Dendritic cell treated with granulocyte-macrophage colony-stimulating factor and Interleukin-4, amounts not matched to agents 40 ng/mL and 50 ng/mL, for 4 days (primary cell): ENCODE data around the gene LHFPL2.
"Not testable (repeated sequence)": the region's sequence is repeated elsewhere in the genome, so short reads cannot be mapped to it uniquely, and the experiment has no call there.

Experiments used
- H3K27ac Mint-ChIP-seq: one replicate; pipeline ENCODE4 v1.8.0; 2022; ENCODE audit warnings: mild to moderate bottlenecking, mixed read lengths
- H3K27me3 Mint-ChIP-seq: one replicate; pipeline ENCODE4 v1.8.0; 2022; ENCODE audit warnings: mild to moderate bottlenecking, mixed read lengths
- H3K36me3 Mint-ChIP-seq: one replicate; pipeline ENCODE4 v1.8.0; 2022; ENCODE audit warnings: low read depth, mixed read lengths
- H3K4me1 Mint-ChIP-seq: one replicate; pipeline ENCODE4 v1.8.0; 2022; ENCODE audit warnings: low read depth, mixed read lengths
- H3K4me3 Mint-ChIP-seq: one replicate; pipeline ENCODE4 v1.8.0; 2022; ENCODE audit warnings: mild to moderate bottlenecking, moderate library complexity, mixed read lengths
- H3K9me3 Mint-ChIP-seq: one replicate; pipeline ENCODE4 v1.8.0; 2022; ENCODE audit warnings: mixed read lengths
- intact Hi-C: fragments of 100-400 bp; cut with micrococcal nuclease; formaldehyde crosslinking; loops from one replicate; pipeline ENCODE4 v1.15.0; 2022

LHFPL2 gene

DNA sequence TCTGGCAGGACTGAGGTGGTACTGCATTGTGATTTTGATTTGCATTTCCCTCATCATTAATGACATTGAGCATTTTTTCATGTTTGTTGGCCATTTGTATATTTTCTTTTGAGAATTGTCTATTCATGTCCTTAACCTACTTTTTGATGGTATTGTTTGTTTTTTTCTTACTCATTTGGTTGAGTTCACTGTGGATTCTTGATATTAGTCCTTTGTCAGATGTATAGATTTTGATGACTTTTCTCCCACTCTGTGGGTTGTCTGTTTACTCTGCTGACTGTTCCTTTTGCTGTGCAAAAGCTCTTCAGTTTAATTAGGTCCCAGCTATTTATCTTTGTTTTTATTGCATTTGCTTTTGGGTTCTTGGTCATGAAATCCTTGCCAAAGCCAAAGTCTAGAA is 25.3 kb upstream of the LHFPL2 start:
- H3K27me3 Mint-ChIP-seq, intact Hi-C loops, H3K4me3 Mint-ChIP-seq: not testable (repeated sequence)

GRCh38 chr5:78672154-78672553 is 23.6 kb upstream of the LHFPL2 start:
- Mint-ChIP-seq H3K27ac (no peak overlapping the region), H3K36me3 (no peaks in the 10 kb centered on the region), H3K9me3 (peaks cover 10% of the 10 kb centered on the region), H3K4me1 (no peaks in the 10 kb centered on the region), H3K27me3 (peaks cover 6% of the 10 kb centered on the region), H3K4me3 (no peak overlapping the region)
- intact Hi-C loops: no loop called here

More for the DNA sequence above, 25.3 kb upstream of the LHFPL2 start:
- H3K27ac Mint-ChIP-seq, H3K4me1 Mint-ChIP-seq, H3K9me3 Mint-ChIP-seq, H3K36me3 Mint-ChIP-seq: not testable (repeated sequence)

- H3K36me3 Mint-ChIP-seq: no peaks in the 10 kb centered on the region
- H3K27ac Mint-ChIP-seq: no peak overlapping the region
- H3K9me3 Mint-ChIP-seq: peaks cover 10% of the 10 kb centered on the region
- H3K27me3 Mint-ChIP-seq: peaks cover 6% of the 10 kb centered on the region
- H3K4me3 Mint-ChIP-seq: no peak overlapping the region
- intact Hi-C loops: no loop called here
- H3K4me1 Mint-ChIP-seq: no peaks in the 10 kb centered on the region
These were observed 23.0 kb upstream of the LHFPL2 start for GRCh38 chr5:78671609-78672008.

DNA sequence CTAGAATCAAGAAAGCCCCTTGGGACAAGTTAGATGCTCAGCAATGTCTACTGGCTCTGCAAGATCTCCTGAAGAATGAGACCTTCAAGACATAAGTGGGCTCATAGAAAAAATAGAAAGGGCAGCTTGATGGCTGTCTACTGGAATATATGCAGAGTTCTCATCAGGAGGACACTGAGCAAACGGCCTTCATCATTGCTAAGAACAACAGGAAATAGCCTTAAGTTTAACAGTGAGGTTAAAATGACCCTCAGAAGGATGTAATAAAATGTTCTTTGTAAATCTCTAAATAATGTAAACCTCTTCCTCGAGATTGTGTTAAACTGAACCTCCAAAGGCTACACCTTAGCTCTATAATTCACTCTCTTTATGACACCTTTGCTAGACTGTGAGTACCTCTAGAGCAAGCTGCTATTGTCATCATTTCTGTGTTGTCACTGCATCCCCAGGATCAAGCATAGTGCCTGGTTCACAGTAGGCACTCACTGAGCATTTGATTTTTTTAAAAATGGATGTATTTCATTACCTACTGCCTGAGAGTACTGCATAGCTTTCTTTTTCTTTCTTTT is 22.2 kb upstream of the LHFPL2 start:
- H3K36me3 Mint-ChIP-seq: no peaks in the 10 kb centered on the region
- no peak overlapping the region for H3K4me3 Mint-ChIP-seq
- no peak overlapping the region for H3K27ac Mint-ChIP-seq
- intact Hi-C loops: no loop called here
- H3K4me1 Mint-ChIP-seq: no peaks in the 10 kb centered on the region
- H3K27me3 Mint-ChIP-seq: peaks cover 7% of the 10 kb centered on the region
- peaks cover 10% of the 10 kb centered on the region for H3K9me3 Mint-ChIP-seq

GRCh38 chr5:78669331-78669730 is 20.8 kb upstream of the LHFPL2 start:
- Mint-ChIP-seq H3K27me3 (peaks cover 9% of the 10 kb centered on the region), H3K4me1 (no peaks in the 10 kb centered on the region), H3K36me3 (no peaks in the 10 kb centered on the region), H3K27ac (no peak overlapping the region), H3K4me3 (no peak overlapping the region), H3K9me3 (peaks cover 10% of the 10 kb centered on the region)
- intact Hi-C loops: no loop called here

GRCh38 chr5:78667461-78668103 is 19.0 kb upstream of the LHFPL2 start:
- intact Hi-C loops: no loop called here
- H3K27me3 Mint-ChIP-seq: peaks cover 9% of the 10 kb centered on the region
- H3K36me3 Mint-ChIP-seq: no peaks in the 10 kb centered on the region
- H3K9me3 Mint-ChIP-seq: peaks cover 10% of the 10 kb centered on the region
- no peaks in the 10 kb centered on the region for H3K4me1 Mint-ChIP-seq
- H3K4me3 Mint-ChIP-seq: no peak overlapping the region
- H3K27ac Mint-ChIP-seq: no peak overlapping the region

DNA sequence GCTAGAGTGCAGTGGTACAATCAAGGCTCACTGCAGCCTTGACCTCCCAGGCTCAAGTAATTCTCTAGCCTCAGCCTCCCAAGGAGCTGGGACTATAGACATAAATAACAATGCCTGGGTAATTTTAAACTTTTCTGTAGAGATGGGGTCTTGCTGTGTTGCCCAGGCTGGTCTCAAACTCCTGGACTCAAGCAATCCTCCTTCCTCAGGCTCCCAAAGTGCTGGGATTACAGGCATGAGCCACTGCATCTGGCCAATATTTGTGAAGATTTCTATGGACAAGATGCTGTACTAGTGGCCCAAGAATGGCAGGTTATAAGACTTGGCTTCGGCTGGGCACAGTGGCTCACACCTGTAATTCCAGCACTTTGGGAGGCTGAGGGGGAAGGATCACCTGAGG is 18.4 kb upstream of the LHFPL2 start:
- H3K27ac Mint-ChIP-seq, H3K9me3 Mint-ChIP-seq, H3K36me3 Mint-ChIP-seq, intact Hi-C loops, H3K4me1 Mint-ChIP-seq, H3K4me3 Mint-ChIP-seq: not testable (repeated sequence)
- H3K27me3 Mint-ChIP-seq: peaks cover 12% of the 10 kb centered on the region

GRCh38 chr5:78666041-78666444 is 17.5 kb upstream of the LHFPL2 start:
- Mint-ChIP-seq H3K27me3 (peaks cover 12% of the 10 kb centered on the region), H3K27ac (no peak overlapping the region), H3K4me1 (no peaks in the 10 kb centered on the region), H3K4me3 (no peak overlapping the region), H3K36me3 (no peaks in the 10 kb centered on the region), H3K9me3 (peaks cover 10% of the 10 kb centered on the region)
- intact Hi-C loops: no loop called here

- no peaks in the 10 kb centered on the region for H3K4me1 Mint-ChIP-seq
- H3K27me3 Mint-ChIP-seq: peaks cover 12% of the 10 kb centered on the region
- peaks cover 10% of the 10 kb centered on the region for H3K9me3 Mint-ChIP-seq
- no peak overlapping the region for H3K27ac Mint-ChIP-seq
- H3K4me3 Mint-ChIP-seq: no peak overlapping the region
- H3K36me3 Mint-ChIP-seq: no peaks in the 10 kb centered on the region
- intact Hi-C loops: no loop called here
These were observed 17.0 kb upstream of the LHFPL2 start for GRCh38 chr5:78665534-78665933.

DNA sequence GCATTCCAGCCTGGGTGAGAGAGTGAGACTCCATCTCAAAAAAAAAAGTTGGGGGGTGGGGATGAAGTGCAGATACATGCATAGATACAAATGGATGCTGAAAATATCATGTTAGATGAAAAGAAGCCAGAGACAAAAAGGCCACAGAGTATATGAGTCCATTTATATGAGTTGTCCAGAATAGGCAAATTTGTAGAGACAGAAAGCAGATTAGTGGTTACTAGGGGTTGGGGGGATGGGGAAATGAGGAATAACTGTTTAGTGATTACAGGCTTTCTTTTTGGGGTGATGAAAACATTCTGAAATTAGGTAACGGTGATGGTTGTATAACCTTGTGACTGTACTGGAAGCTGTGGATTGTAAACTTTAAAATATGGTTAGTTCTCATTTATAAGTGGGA is 13.8 kb upstream of the LHFPL2 start:
- Mint-ChIP-seq H3K4me3 (no peak overlapping the region), H3K9me3 (no peaks in the 10 kb centered on the region), H3K36me3 (no peaks in the 10 kb centered on the region), H3K27ac (no peak overlapping the region), H3K4me1 (no peaks in the 10 kb centered on the region), H3K27me3 (peaks cover 8% of the 10 kb centered on the region)
- intact Hi-C loops: no loop called here

DNA sequence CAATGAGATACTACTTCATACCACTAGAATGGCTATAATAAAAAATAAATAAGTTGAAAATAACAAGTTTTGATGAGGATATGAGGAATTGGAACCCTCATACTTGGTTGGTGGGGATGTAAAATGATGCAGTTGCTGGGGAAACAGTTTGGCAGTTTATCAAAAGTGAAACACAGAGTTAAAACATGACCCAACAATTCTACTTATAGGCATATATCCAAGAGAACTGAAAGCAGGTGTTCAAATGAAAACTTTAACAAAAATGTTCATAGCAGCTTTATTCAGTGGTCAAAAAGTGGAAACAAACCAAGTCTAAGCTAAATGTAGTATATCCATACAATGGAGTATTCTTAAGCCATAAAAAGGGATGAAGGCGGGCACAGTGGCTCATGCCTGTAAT is 13.1 kb upstream of the LHFPL2 start:
- H3K27me3 Mint-ChIP-seq: peaks cover 8% of the 10 kb centered on the region
- H3K36me3 Mint-ChIP-seq: no peaks in the 10 kb centered on the region
- intact Hi-C loops: no loop called here
- no peaks in the 10 kb centered on the region for H3K4me1 Mint-ChIP-seq
- H3K4me3 Mint-ChIP-seq: no peak overlapping the region
- no peaks in the 10 kb centered on the region for H3K9me3 Mint-ChIP-seq
- H3K27ac Mint-ChIP-seq: no peak overlapping the region

GRCh38 chr5:78661044-78661443 is 12.5 kb upstream of the LHFPL2 start:
- no peak overlapping the region for H3K4me3 Mint-ChIP-seq
- no peaks in the 10 kb centered on the region for H3K4me1 Mint-ChIP-seq
- H3K27ac Mint-ChIP-seq: no peak overlapping the region
- H3K36me3 Mint-ChIP-seq: no peaks in the 10 kb centered on the region
- peaks cover 7% of the 10 kb centered on the region for H3K27me3 Mint-ChIP-seq
- intact Hi-C loops: no loop called here
- H3K9me3 Mint-ChIP-seq: no peaks in the 10 kb centered on the region

DNA sequence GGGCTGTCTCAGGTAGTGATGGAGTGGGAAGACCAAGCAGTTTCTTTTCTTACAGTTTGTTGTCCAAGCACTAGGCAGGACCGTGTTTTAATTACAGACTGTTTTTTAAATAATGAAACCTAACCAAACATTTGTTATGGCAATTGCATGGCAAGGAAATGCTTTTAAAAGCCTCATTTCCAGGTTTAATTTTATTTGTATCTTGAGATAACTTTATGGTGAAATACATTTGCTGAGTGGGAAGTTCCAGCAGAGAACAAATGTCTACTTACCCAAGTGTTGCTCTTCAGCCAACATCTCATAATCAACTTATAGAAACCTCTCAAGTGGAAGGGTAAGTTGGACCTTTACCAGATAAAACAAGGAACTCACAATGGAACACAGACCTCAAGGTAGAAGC is 11.8 kb upstream of the LHFPL2 start:
- Mint-ChIP-seq H3K36me3 (no peaks in the 10 kb centered on the region), H3K4me3 (no peak overlapping the region), H3K9me3 (no peaks in the 10 kb centered on the region), H3K4me1 (no peaks in the 10 kb centered on the region), H3K27ac (no peak overlapping the region), H3K27me3 (peaks cover 4% of the 10 kb centered on the region)
- intact Hi-C loops: no loop called here

DNA sequence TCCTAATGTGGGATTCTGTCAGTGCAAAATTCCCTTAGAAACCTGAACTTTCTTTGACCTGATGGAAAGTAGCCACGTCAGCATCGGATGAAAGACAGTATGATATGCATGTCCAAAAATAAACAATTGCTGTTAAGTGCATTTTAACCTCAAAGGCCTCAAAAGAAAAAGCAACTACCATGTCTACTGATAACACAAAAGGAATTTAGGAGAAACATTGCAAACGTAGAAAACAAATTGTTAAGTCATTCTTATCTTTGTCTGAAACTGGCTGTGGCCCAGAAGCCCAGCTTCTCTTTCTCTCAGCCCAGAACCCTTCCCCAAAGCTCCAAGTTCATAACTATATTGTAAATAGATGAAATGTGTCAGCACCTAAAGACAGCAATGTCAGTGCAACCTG is 11.1 kb upstream of the LHFPL2 start:
- H3K4me1 Mint-ChIP-seq: no peaks in the 10 kb centered on the region
- H3K4me3 Mint-ChIP-seq: no peak overlapping the region
- H3K27me3 Mint-ChIP-seq: peaks cover 4% of the 10 kb centered on the region
- H3K9me3 Mint-ChIP-seq: no peaks in the 10 kb centered on the region
- H3K36me3 Mint-ChIP-seq: no peaks in the 10 kb centered on the region
- H3K27ac Mint-ChIP-seq: no peak overlapping the region
- intact Hi-C loops: no loop called here

DNA sequence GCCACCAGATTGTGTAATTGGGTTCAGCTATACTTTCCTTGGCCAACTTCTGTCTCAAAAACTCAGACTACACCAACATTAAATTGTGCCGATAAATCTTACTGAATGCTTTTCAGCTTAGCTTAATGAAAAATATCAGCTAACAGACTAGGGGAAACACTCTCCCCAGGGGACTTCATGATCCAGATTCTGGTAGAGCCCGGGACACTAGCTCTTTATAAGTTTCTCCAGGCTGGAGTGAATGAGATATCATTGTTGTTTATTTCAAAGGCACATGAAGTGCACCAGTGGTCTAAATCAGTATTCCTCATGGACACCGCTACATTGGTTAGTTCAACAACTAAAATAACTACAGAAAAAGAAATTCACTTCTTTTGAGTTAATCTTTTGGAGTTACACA is 10.5 kb upstream of the LHFPL2 start:
- no peaks in the 10 kb centered on the region for H3K36me3 Mint-ChIP-seq
- H3K9me3 Mint-ChIP-seq: no peaks in the 10 kb centered on the region
- no peak overlapping the region for H3K4me3 Mint-ChIP-seq
- no peaks in the 10 kb centered on the region for H3K4me1 Mint-ChIP-seq
- intact Hi-C loops: no loop called here
- no peak overlapping the region for H3K27ac Mint-ChIP-seq
- H3K27me3 Mint-ChIP-seq: peaks cover 4% of the 10 kb centered on the region
